Neutrophil (primary cell): ENCODE results near the gene AACS.

Experiments used
- H3K27ac ChIP-seq: fragments of 200-600 bp; sonication (generic); 2 replicates; pipeline ENCODE4 v1.5.1; 2016; ENCODE audit warnings: mild to moderate bottlenecking, moderate library complexity
- H3K27me3 ChIP-seq: fragments of 200-600 bp; sonication (generic); 2 replicates; pipeline ENCODE4 v1.6.0; 2016; ENCODE audit warnings: mild to moderate bottlenecking
- H3K36me3 ChIP-seq: fragments of 200-600 bp; sonication (generic); 2 replicates; pipeline ENCODE4 v1.5.1; 2017
- H3K4me1 ChIP-seq, 2 experiments: fragments of 200-600 bp in 1 of 2; sonication (generic) in 1 of 2; 1 replicate in 1 of 2; 2 replicates in 1 of 2; pipeline versions ENCODE4 v1.5.1 to v1.6.1; 2013 to 2016; ENCODE audit warnings: low read depth in 1 of 2, low read length in 1 of 2, mild to moderate bottlenecking in 1 of 2, moderate library complexity in 1 of 2; ENCODE audit not compliant: control insufficient read depth in 1 of 2, insufficient read depth in 1 of 2
- H3K4me3 ChIP-seq, 2 experiments: fragments of 200-600 bp in 1 of 2; sonication (generic) in 1 of 2; 1 replicate in 1 of 2; 2 replicates in 1 of 2; pipeline ENCODE4 v1.5.1; 2013 to 2016; ENCODE audit warnings: low read depth in 1 of 2, low read length in 1 of 2, mild to moderate bottlenecking in 1 of 2, moderate library complexity in 1 of 2
- H3K9me3 ChIP-seq: fragments of 200-600 bp; sonication (generic); 2 replicates; pipeline ENCODE4 v1.5.1; 2016
- TF ChIP-seq, protein P1 (sequence below): fragments of 200-600 bp; sonication (generic); IDR thresholded peaks from 2 replicates; pipeline ENCODE4 v1.5.1; 2016; ENCODE audit warnings: antibody characterized with exemption

Gene AACS

DNA sequence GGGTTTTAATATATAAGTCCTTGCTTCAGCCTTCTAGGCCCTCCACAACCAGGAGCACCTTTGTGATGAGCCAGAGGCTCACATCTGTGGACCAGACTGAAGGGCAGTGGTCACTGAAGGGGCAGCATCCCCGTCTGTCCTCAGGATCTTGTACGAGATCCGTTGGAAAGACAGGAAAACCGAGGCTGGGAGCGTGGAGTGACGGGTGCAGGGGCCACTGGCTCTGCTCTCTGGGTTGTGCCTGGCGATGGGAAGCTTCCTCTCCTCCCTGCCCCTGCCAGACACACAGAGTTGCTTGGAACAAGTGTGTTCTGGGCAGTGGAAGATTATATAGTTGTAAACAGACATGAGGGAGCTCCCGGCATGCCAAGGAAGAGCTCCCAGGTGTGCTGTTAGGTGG lies 48.0 kb downstream of the AACS start:
- Histone ChIP-seq H3K4me1 (no peaks in the 10 kb centered on the region), H3K9me3 (no peaks in the 10 kb centered on the region), H3K27ac (no peak overlapping the region), H3K4me3 (no peak overlapping the region), H3K36me3 (peaks cover 5% of the 10 kb centered on the region), H3K27me3 (no peaks in the 10 kb centered on the region)
- TF ChIP-seq, protein P1, sequence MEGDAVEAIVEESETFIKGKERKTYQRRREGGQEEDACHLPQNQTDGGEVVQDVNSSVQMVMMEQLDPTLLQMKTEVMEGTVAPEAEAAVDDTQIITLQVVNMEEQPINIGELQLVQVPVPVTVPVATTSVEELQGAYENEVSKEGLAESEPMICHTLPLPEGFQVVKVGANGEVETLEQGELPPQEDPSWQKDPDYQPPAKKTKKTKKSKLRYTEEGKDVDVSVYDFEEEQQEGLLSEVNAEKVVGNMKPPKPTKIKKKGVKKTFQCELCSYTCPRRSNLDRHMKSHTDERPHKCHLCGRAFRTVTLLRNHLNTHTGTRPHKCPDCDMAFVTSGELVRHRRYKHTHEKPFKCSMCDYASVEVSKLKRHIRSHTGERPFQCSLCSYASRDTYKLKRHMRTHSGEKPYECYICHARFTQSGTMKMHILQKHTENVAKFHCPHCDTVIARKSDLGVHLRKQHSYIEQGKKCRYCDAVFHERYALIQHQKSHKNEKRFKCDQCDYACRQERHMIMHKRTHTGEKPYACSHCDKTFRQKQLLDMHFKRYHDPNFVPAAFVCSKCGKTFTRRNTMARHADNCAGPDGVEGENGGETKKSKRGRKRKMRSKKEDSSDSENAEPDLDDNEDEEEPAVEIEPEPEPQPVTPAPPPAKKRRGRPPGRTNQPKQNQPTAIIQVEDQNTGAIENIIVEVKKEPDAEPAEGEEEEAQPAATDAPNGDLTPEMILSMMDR = no peak

DNA sequence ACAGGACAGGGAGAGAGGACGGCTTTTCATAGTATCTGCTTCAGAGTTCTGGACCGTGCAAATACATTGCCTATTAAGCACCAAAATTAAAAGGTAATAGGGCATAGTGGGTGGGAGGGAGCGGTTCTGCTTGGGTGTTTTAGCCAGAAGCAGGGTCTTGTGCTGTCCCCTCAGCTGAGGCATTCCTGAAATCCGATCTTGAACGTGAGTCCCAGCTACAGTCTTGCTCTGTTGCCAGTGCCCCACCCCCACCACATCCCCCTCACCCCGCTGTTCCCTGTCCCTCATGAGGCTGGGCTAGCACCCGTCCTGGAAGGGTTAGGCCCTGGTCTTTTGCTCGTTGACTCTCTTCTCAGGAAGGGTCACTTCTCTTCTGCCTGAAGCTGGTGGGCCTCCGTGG lies 48.6 kb downstream of the AACS start:
- Histone ChIP-seq H3K27ac (no peak overlapping the region), H3K4me1 (no peaks in the 10 kb centered on the region), H3K4me3 (no peak overlapping the region), H3K36me3 (peaks cover 9% of the 10 kb centered on the region), H3K9me3 (no peaks in the 10 kb centered on the region), H3K27me3 (no peaks in the 10 kb centered on the region)
- TF ChIP-seq, protein P1 = no peak

DNA sequence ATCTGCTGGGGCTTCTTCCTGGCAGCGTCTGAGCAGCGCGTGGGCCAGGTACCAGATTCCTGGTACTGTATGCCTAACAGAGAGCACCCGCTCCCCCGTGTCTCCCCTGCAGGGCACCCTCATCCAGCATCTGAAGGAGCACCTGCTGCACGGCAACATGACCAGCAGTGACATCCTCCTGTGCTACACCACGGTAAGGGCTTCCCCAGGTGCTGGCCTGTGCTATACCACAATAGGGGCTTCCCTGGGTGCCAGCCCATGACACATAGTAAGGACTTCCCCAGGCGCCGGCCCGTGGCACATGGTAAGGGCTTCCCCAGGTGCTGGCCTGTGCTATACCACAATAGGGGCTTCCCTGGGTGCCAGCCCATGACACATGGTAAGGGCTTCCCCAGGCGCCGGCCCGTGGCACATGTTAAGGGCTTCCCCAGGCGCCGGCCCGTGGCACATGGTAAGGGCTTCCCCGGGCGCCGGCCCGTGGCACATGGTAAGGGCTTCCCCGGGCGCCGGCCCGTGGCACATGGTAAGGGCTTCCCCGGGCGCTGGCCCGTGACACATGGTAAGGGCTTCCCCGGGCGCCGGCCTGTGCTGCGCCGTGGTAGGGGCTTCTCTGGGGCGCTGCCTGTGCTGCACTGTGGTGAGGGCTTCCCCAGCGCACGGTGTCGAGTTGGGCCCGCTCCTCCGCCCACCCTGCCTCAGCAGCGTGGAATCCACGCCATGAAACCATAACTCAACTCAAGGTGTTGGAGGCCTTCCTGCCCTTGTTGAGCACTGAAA lies 49.3 kb downstream of the AACS start:
- TF ChIP-seq, protein P1 = no peak
- Histone ChIP-seq H3K36me3 (peaks cover 9% of the 10 kb centered on the region), H3K27ac (no peak overlapping the region)

DNA sequence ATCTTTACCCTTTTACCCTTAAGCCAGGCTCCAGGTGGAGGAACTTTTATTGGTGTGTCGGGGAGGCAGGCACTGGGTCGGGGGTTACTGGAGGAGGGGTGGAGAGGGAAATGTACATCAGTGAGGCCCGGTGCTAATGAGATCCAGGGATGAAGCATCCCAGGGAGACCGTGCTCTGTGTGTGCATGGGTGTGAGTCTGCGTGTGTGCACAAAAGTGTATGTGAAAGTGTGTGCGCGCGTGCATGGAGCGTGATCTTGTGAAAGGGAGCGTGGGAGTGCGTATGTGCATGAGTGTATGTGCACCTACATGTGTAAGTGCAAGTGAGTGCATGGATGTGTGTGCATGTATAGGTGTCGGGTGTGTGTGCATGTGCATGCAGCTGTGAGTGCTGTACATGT lies 55.3 kb downstream of the AACS start:
- Histone ChIP-seq H3K9me3 (no peaks in the 10 kb centered on the region), H3K36me3 (peaks cover 11% of the 10 kb centered on the region), H3K4me1 (no peaks in the 10 kb centered on the region), H3K4me3 (no peak overlapping the region), H3K27me3 (no peaks in the 10 kb centered on the region), H3K27ac (no peak overlapping the region)
- TF ChIP-seq, protein P1 = no peak

More for the DNA sequence above, 49.3 kb downstream of the AACS start:
- no peaks in the 10 kb centered on the region for H3K27me3 ChIP-seq
- H3K4me1 ChIP-seq = no peaks in the 10 kb centered on the region
- H3K4me3 ChIP-seq = no peak overlapping the region
- H3K9me3 ChIP-seq = no peaks in the 10 kb centered on the region

DNA sequence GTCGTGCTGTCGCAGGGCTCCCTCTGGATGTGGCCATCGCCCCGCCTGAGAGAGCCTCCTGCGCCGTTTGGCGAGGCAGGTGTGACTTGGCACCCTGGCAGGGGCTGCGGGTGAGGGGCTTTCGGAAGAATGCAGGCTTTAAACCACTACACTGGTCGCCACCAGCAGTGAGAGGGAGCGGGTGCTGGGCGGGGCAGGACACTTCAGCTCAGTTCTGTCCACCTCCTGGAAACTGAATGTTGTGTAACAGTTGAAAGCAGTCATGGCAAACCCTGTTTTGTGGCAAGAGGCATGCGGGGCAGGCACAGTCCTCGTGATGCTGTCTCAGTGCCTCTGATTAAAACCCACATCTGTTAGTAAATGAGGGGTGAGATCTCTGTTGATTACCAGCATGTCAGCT lies 55.9 kb downstream of the AACS start:
- peaks cover 9% of the 10 kb centered on the region for H3K36me3 ChIP-seq
- H3K9me3 ChIP-seq = no peaks in the 10 kb centered on the region

More for the DNA sequence above, 55.9 kb downstream of the AACS start:
- H3K4me3 ChIP-seq = no peak overlapping the region
- H3K27me3 ChIP-seq = no peaks in the 10 kb centered on the region
- H3K27ac ChIP-seq = no peak overlapping the region
- TF ChIP-seq, protein P1 = no peak
- H3K4me1 ChIP-seq = no peaks in the 10 kb centered on the region
